ENCODE measurements around the gene BRD1. TPM values are rescaled to one million over a fixed set of nuclear protein-coding genes. Genes with fewer than 3 reads are reported as not detected.

The BRD1 gene
- total RNA-seq, 1 experiment from 2014 or later: 28.1 TPM

DNA sequence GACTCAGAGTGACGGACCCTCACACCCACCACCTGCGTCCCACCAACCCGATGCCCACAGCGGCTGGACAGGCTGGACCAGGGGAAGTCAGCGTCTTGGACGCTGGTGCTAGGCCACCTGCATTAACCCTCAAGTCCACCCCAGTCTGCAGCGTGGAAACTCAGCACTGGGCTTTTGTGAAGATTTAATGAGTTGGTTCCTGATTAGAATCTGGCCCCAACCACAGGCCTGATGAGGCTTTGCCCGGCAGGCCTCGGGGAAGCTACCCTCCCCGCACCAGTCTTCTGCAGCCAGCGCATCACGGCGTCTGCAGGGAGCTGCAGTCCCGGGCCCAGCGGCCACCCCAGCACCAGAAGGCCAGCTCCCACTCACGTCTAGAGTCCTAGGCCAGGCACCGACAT lies 101.0 kb downstream of the BRD1 start:
- in situ Hi-C loops (cut with HindIII; ENCODE audit: low pct_unique_long_range_greater_than_20kb, low sequenced_read_pairs): no loop called here
- no peak for DNase-seq (ENCODE audit: low read depth)

DNA sequence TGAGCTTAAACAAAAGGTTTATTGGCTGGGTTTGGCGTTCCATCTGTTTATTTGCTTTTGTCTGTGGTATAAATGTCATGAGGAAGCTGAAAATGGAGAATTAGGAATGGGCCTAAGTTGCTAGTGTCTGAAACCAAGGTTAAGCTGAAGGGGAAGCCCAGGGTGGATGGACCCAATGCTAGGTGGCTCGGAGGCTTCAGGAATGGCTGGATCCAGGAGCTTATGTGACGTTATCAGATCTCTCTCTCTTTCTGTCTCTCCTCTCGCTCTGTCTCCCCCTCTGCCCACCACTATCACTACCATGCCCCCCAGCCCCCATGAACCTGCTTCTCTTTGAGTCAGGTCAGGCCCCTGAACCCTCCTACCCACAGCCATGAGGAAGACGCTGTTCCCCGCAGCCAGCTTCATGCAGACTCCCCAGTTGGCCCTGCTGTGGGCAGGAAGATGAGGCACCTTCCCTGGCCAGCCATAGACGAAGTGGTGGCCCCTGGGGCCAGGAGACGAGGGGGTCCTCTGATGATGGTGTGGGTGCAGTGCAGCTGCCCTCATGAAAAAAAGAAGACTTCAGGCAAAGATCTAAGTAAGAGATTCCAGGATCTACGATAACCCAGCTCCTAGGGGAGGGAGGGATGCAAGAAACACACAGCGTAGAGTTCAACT lies 101.5 kb downstream of the BRD1 start:
- in situ Hi-C loops (cut with HindIII; ENCODE audit: low pct_unique_long_range_greater_than_20kb, low sequenced_read_pairs): no loop called here
- DNase-seq (ENCODE audit: low read depth): no peak

- in situ Hi-C loops (cut with HindIII; ENCODE audit: low pct_unique_long_range_greater_than_20kb, low sequenced_read_pairs): no loop called here
- DNase-seq (ENCODE audit: low read depth): no peak
These were observed 102.2 kb downstream of the BRD1 start for GRCh38 chr22:49725516-49725915.

GRCh38 chr22:49724893-49725489 lies 102.7 kb downstream of the BRD1 start:
- peak; percentile 25 for DNase-seq (ENCODE audit: low read depth)
- in situ Hi-C loops (cut with HindIII; ENCODE audit: low pct_unique_long_range_greater_than_20kb, low sequenced_read_pairs): no loop called here

- no peak for DNase-seq (ENCODE audit: low read depth)
These were observed 103.4 kb downstream of the BRD1 start for GRCh38 chr22:49724030-49724892.

GRCh38 chr22:49723478-49724029 lies 104.1 kb downstream of the BRD1 start:
- DNase-seq (ENCODE audit: low read depth): no peak

More at GRCh38 chr22:49724030-49724892, 103.4 kb downstream of the BRD1 start:
- in situ Hi-C loops (cut with HindIII; ENCODE audit: low pct_unique_long_range_greater_than_20kb, low sequenced_read_pairs): no loop called here

More at GRCh38 chr22:49723478-49724029, 104.1 kb downstream of the BRD1 start:
- in situ Hi-C loops (cut with HindIII; ENCODE audit: low pct_unique_long_range_greater_than_20kb, low sequenced_read_pairs): no loop called here

Other genes with a start within 250 kb of the BRD1 start
- 8.8 and 13.7 TPM in 2 replicates for gene ZBED4, start 26.0 kb upstream of the BRD1 start, total RNA-seq (2014; rRNA removed; shearing (Covaris generic); ENCODE audit: low replicate concordance)
- gene ALG12, start 90.6 kb upstream of the BRD1 start, total RNA-seq (2014; rRNA removed; shearing (Covaris generic); ENCODE audit: low replicate concordance): 39.1 and 45.1 TPM in 2 replicates
- 44.7 and 60.4 TPM in 2 replicates for gene CRELD2, start 90.8 kb upstream of the BRD1 start, total RNA-seq (2014; rRNA removed; shearing (Covaris generic); ENCODE audit: low replicate concordance)
- 138 and 142 TPM in 2 replicates for gene PIM3, start 132.9 kb upstream of the BRD1 start, total RNA-seq (2014; rRNA removed; shearing (Covaris generic); ENCODE audit: low replicate concordance)
- gene IL17REL, start 184.9 kb upstream of the BRD1 start, total RNA-seq (2014; rRNA removed; shearing (Covaris generic); ENCODE audit: low replicate concordance): not detected in 2 replicates
- not detected in 2 replicates for gene TTLL8, start 230.4 kb upstream of the BRD1 start, total RNA-seq (2014; rRNA removed; shearing (Covaris generic); ENCODE audit: low replicate concordance)